HS-27A (cell line): ENCODE data around the gene ATM.
"Not testable (repeated sequence)": the region's sequence is repeated elsewhere in the genome, so short reads cannot be mapped to it uniquely, and the experiment has no call there.

ENCODE experiments used
- DNase-seq: peaks from one replicate; pipeline ENCODE4 v3.0.0-alpha.2; 2012; ENCODE audit warnings: low read depth, missing footprints

Gene ATM

GRCh38 chr11:108278954-108279353 is 56.1 kb downstream of the ATM start:
- DNase-seq, result no peak

- DNase-seq, result no peak
Measured at GRCh38 chr11:108286370-108286769, 63.5 kb downstream of the ATM start.

- no peak for DNase-seq
Measured at GRCh38 chr11:108286956-108287355, 64.1 kb downstream of the ATM start.

- DNase-seq, result not testable (repeated sequence)
Measured at GRCh38 chr11:108289066-108289465, 66.2 kb downstream of the ATM start.

GRCh38 chr11:108289699-108290098 is 66.8 kb downstream of the ATM start:
- no peak for DNase-seq

GRCh38 chr11:108293229-108293628 is 70.4 kb downstream of the ATM start:
- DNase-seq, result no peak

- no peak for DNase-seq
Measured at GRCh38 chr11:108302121-108302785, 79.4 kb downstream of the ATM start.

GRCh38 chr11:108307751-108308150 is 84.9 kb downstream of the ATM start:
- DNase-seq, result no peak

GRCh38 chr11:108313444-108313843 is 90.6 kb downstream of the ATM start:
- no peak for DNase-seq

GRCh38 chr11:108316061-108316460 is 93.2 kb downstream of the ATM start:
- DNase-seq, result no peak

- DNase-seq, result peak; percentile 26
Measured at GRCh38 chr11:108319541-108320145, 96.8 kb downstream of the ATM start.

- DNase-seq, result no peak
Measured at GRCh38 chr11:108322666-108323065, 99.8 kb downstream of the ATM start.

- DNase-seq, result peak; percentile 7
Measured at GRCh38 chr11:108324587-108324986, 101.7 kb downstream of the ATM start.

- no peak for DNase-seq
Measured at GRCh38 chr11:108333403-108333899, 110.6 kb downstream of the ATM start.

GRCh38 chr11:108338750-108339149 is 115.9 kb downstream of the ATM start:
- DNase-seq, result no peak

GRCh38 chr11:108340973-108341372 is 118.1 kb downstream of the ATM start:
- DNase-seq, result no peak

GRCh38 chr11:108341654-108342053 is 118.8 kb downstream of the ATM start:
- DNase-seq, result no peak

GRCh38 chr11:108343714-108344113 is 120.8 kb downstream of the ATM start:
- no peak for DNase-seq

GRCh38 chr11:108345767-108346166 is 122.9 kb downstream of the ATM start:
- DNase-seq, result no peak

- DNase-seq, result no peak
Measured at GRCh38 chr11:108346451-108346850, 123.6 kb downstream of the ATM start.

- DNase-seq, result no peak
Measured at GRCh38 chr11:108351468-108351867, 128.6 kb downstream of the ATM start.

GRCh38 chr11:108364159-108364558 is 141.3 kb downstream of the ATM start:
- no peak for DNase-seq

- DNase-seq, result no peak
Measured at GRCh38 chr11:108368134-108368533, 145.3 kb downstream of the ATM start.

- no peak for DNase-seq
Measured at GRCh38 chr11:108369064-108369463, 146.2 kb downstream of the ATM start.
